IMR-90 (cell line): Measurements from ENCODE around the gene HDAC5.

Source experiments
- BHLHE40 ChIP-seq: fragments of 150-350 bp; IDR thresholded peaks from 2 replicates; pipeline ENCODE4 v1.6.1; 2016; ENCODE audit warnings: mild to moderate bottlenecking, low read depth, low read length
- CEBPB ChIP-seq: IDR thresholded peaks from 2 replicates; pipeline ENCODE4 v1.6.1; 2012; ENCODE audit warnings: low read depth, low read length, improper control_type of control experiment
- CHD1 ChIP-seq: IDR thresholded peaks from 2 replicates; pipeline ENCODE4 v1.6.1; 2012; ENCODE audit warnings: low read depth, low read length, improper control_type of control experiment
- MAFK ChIP-seq: IDR thresholded peaks from 2 replicates; pipeline ENCODE4 v1.6.1; 2012; ENCODE audit warnings: low read depth, low read length, improper control_type of control experiment
- MXI1 ChIP-seq: IDR thresholded peaks from 2 replicates; pipeline ENCODE4 v1.6.1; 2012; ENCODE audit warnings: low read depth, mild to moderate bottlenecking, low read length, moderate library complexity, borderline replicate concordance
- POLR2A ChIP-seq: IDR thresholded peaks from 2 replicates; pipeline ENCODE4 v1.6.1; 2012; ENCODE audit warnings: mild to moderate bottlenecking, low read depth, low read length
- RAD21 ChIP-seq: IDR thresholded peaks from 2 replicates; pipeline ENCODE4 v1.6.1; 2012; ENCODE audit warnings: low read length, improper control_type of control experiment
- RCOR1 ChIP-seq: IDR thresholded peaks from 2 replicates; pipeline ENCODE4 v1.6.1; 2012; ENCODE audit warnings: mild to moderate bottlenecking, low read length, improper control_type of control experiment; ENCODE audit not compliant: insufficient replicate concordance
- RFX5 ChIP-seq: IDR thresholded peaks from 2 replicates; pipeline ENCODE4 v1.8.0; 2012; ENCODE audit warnings: low read depth, mild to moderate bottlenecking, low read length, moderate library complexity
- SMC3 ChIP-seq: fragments of 150-350 bp; IDR thresholded peaks from 2 replicates; pipeline ENCODE4 v1.6.1; 2016; ENCODE audit warnings: low read depth, mild to moderate bottlenecking, antibody characterized with exemption, low read length, moderate library complexity
- USF2 ChIP-seq: fragments of 150-350 bp; IDR thresholded peaks from 2 replicates; pipeline ENCODE4 v1.6.1; 2017; ENCODE audit warnings: mild to moderate bottlenecking, antibody characterized with exemption, low read length, low read depth
- TF ChIP-seq, protein P1 (sequence below): fragments of 150-350 bp; IDR thresholded peaks from 2 replicates; pipeline ENCODE4 v1.6.1; 2016; ENCODE audit warnings: low read depth, mild to moderate bottlenecking, low read length, moderate library complexity, borderline replicate concordance
- TF ChIP-seq, protein P2 (sequence below): conservative IDR thresholded peaks from 2 replicates; pipeline ENCODE4 v1.5.1; 2012; ENCODE audit warnings: mild to moderate bottlenecking, low read depth, low read length, improper control_type of control experiment

- TF ChIP-seq, protein P1, sequence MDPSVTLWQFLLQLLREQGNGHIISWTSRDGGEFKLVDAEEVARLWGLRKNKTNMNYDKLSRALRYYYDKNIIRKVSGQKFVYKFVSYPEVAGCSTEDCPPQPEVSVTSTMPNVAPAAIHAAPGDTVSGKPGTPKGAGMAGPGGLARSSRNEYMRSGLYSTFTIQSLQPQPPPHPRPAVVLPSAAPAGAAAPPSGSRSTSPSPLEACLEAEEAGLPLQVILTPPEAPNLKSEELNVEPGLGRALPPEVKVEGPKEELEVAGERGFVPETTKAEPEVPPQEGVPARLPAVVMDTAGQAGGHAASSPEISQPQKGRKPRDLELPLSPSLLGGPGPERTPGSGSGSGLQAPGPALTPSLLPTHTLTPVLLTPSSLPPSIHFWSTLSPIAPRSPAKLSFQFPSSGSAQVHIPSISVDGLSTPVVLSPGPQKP = no peak
- TF ChIP-seq, protein P2, sequence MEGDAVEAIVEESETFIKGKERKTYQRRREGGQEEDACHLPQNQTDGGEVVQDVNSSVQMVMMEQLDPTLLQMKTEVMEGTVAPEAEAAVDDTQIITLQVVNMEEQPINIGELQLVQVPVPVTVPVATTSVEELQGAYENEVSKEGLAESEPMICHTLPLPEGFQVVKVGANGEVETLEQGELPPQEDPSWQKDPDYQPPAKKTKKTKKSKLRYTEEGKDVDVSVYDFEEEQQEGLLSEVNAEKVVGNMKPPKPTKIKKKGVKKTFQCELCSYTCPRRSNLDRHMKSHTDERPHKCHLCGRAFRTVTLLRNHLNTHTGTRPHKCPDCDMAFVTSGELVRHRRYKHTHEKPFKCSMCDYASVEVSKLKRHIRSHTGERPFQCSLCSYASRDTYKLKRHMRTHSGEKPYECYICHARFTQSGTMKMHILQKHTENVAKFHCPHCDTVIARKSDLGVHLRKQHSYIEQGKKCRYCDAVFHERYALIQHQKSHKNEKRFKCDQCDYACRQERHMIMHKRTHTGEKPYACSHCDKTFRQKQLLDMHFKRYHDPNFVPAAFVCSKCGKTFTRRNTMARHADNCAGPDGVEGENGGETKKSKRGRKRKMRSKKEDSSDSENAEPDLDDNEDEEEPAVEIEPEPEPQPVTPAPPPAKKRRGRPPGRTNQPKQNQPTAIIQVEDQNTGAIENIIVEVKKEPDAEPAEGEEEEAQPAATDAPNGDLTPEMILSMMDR = no peak
- TF ChIP-seq POLR2A = no peak
- no peak for TF ChIP-seq CHD1
- TF ChIP-seq BHLHE40 = no peak
- TF ChIP-seq USF2 = no peak
- no peak for TF ChIP-seq CEBPB
- TF ChIP-seq MXI1 = no peak
- no peak for TF ChIP-seq SMC3
- TF ChIP-seq MAFK = no peak
- TF ChIP-seq RAD21 = no peak
- TF ChIP-seq RFX5 = no peak
- TF ChIP-seq RCOR1 = no peak
Measured at GRCh38 chr17:44067545-44067940, 55.9 kb downstream of the HDAC5 start.
